HL-60/S4 (cell line): ENCODE data around the gene NLRP8.
"Not testable (repeated sequence)": the region's sequence is repeated elsewhere in the genome, so short reads cannot be mapped to it uniquely, and the experiment has no call there.

Experiments
- in situ Hi-C: fragments of 300-500 bp; cut with MboI; formaldehyde crosslinking; loops from 2 replicates; pipeline ENCODE4 v1.14.3; 2022; ENCODE audit warnings: low sequenced_read_pairs

NLRP8 gene

GRCh38 chr19:55962186-55962585 lies 14.6 kb downstream of the NLRP8 start:
- in situ Hi-C loops: no loop called here

GRCh38 chr19:55973982-55974381 lies 26.4 kb downstream of the NLRP8 start:
- in situ Hi-C loops: no loop called here

GRCh38 chr19:55980415-55980814 lies 32.8 kb downstream of the NLRP8 start:
- in situ Hi-C loops: no loop called here

GRCh38 chr19:55985254-55985653 lies 37.6 kb downstream of the NLRP8 start:
- in situ Hi-C loops: no loop called here

- in situ Hi-C loops: no loop called here
These were observed 38.9 kb downstream of the NLRP8 start, which contains the start of gene NLRP5 for GRCh38 chr19:55986487-55986886. Gene NLRP5 (plus strand): TSS chr19:55986775.

GRCh38 chr19:55990831-55991230 lies 43.2 kb downstream of the NLRP8 start:
- in situ Hi-C loops: no loop called here

GRCh38 chr19:55993492-55993891 lies 45.9 kb downstream of the NLRP8 start:
- in situ Hi-C loops: no loop called here

GRCh38 chr19:56014765-56015164 lies 67.1 kb downstream of the NLRP8 start:
- in situ Hi-C loops: no loop called here

GRCh38 chr19:56015756-56016155 lies 68.1 kb downstream of the NLRP8 start:
- in situ Hi-C loops: no loop called here

- in situ Hi-C loops: not testable (repeated sequence)
These were observed 71.7 kb downstream of the NLRP8 start for GRCh38 chr19:56019325-56019724.

- in situ Hi-C loops: not testable (repeated sequence)
These were observed 72.8 kb downstream of the NLRP8 start for GRCh38 chr19:56020355-56020975.

- in situ Hi-C loops: no loop called here
These were observed 79.1 kb downstream of the NLRP8 start for GRCh38 chr19:56026769-56027168.
